ENCODE results near the gene ZNF423.

GRCh38 chr16:49836668-49837067 is 19.2 kb downstream of the ZNF423 start:
- TF ChIP-seq CTCF (IDR thresholded peaks at IDR 0.05; ENCODE audit: poor library complexity, severe bottlenecking): no peak
- TF ChIP-seq TAF1 (IDR thresholded peaks at IDR 0.05; ENCODE audit: low read depth): no peak
- TF ChIP-seq MXI1 (conservative IDR thresholded peaks at IDR 0.05; ENCODE audit: poor library complexity, severe bottlenecking): no peak
- TF ChIP-seq POLR2AphosphoS5 (IDR thresholded peaks at IDR 0.05): no peak
